Measurements from ENCODE around the gene AGPAT1.

DNA sequence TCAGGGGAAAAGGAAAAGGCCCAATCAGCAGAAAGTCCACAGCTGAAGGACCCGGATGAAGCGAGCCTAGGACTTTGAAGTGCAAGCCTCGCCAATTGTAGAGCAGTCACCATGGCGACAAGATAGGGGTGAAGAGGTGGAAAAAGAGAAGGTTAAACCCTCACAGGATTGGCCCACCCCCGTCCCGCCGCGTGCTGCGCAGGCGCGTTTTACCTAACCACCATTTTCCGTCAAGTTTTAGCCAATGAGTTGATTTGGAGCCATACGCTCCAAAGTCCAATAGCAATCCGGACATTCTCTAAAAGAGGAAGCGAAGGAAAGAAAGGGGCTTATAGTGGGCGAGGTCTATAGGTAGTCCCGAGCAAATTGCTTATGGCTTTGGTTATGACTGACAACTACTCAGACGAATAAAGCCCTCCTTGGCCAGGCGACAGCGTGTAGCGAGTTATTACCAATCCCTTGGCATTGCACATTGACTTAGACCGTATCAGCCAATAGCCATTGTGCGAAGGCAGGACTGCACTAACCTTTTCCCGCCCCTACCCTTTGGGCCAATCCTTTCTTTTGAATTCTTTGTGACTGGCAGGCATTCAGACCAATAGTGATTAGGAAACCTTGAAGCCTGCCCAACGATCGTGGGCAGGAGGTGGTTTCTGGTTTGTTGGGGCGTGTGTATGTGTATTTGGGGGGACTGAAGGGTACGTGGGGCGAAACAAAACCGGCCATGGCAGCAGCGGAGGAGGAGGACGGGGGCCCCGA lies 2.1 kb upstream of the AGPAT1 start, which contains the start of gene RNF5:
- TF ChIP-seq RFX5 (IDR thresholded peaks at IDR 0.05; ENCODE audit: low read depth, low read length) (peak; percentile 89), ZBTB1 (CRISPR knock-in tag; IDR thresholded peaks at IDR 0.05; ENCODE audit: borderline replicate concordance) (no peak), ZNF205 (CRISPR knock-in tag; IDR thresholded peaks at IDR 0.05) (no peak; the same call in 1 of the 2 replicates), ZNF616 (CRISPR knock-in tag; IDR thresholded peaks at IDR 0.05; ENCODE audit: low read depth) (no peak), POLR2AphosphoS5 (IDR thresholded peaks at IDR 0.05; ENCODE audit: low read depth, low read length) (peak; percentile 37; the same call in 1 of the 2 replicates), JUNB (CRISPR knock-in tag; IDR thresholded peaks at IDR 0.05; ENCODE audit: borderline replicate concordance) (no peak), KMT2B (CRISPR knock-in tag; IDR thresholded peaks at IDR 0.05) (0 out of 2 replicates have a peak, but pooled peaks have one; percentile 17), AGO1 (IDR thresholded peaks at IDR 0.05; ENCODE audit: low read depth, low read length, poor library complexity, severe bottlenecking) (no peak)
- TF ChIP-seq, protein P1, sequence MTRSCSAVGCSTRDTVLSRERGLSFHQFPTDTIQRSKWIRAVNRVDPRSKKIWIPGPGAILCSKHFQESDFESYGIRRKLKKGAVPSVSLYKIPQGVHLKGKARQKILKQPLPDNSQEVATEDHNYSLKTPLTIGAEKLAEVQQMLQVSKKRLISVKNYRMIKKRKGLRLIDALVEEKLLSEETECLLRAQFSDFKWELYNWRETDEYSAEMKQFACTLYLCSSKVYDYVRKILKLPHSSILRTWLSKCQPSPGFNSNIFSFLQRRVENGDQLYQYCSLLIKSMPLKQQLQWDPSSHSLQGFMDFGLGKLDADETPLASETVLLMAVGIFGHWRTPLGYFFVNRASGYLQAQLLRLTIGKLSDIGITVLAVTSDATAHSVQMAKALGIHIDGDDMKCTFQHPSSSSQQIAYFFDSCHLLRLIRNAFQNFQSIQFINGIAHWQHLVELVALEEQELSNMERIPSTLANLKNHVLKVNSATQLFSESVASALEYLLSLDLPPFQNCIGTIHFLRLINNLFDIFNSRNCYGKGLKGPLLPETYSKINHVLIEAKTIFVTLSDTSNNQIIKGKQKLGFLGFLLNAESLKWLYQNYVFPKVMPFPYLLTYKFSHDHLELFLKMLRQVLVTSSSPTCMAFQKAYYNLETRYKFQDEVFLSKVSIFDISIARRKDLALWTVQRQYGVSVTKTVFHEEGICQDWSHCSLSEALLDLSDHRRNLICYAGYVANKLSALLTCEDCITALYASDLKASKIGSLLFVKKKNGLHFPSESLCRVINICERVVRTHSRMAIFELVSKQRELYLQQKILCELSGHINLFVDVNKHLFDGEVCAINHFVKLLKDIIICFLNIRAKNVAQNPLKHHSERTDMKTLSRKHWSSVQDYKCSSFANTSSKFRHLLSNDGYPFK (CRISPR knock-in tag; IDR thresholded peaks at IDR 0.05; ENCODE audit: borderline replicate concordance) = peak; percentile 68
- TF ChIP-seq, protein P2, sequence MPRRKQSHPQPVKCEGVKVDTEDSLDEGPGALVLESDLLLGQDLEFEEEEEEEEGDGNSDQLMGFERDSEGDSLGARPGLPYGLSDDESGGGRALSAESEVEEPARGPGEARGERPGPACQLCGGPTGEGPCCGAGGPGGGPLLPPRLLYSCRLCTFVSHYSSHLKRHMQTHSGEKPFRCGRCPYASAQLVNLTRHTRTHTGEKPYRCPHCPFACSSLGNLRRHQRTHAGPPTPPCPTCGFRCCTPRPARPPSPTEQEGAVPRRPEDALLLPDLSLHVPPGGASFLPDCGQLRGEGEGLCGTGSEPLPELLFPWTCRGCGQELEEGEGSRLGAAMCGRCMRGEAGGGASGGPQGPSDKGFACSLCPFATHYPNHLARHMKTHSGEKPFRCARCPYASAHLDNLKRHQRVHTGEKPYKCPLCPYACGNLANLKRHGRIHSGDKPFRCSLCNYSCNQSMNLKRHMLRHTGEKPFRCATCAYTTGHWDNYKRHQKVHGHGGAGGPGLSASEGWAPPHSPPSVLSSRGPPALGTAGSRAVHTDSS (CRISPR knock-in tag; conservative IDR thresholded peaks at IDR 0.05) = no peak
